ENCODE data around the gene TYR. TPM values are rescaled to one million over a fixed set of nuclear protein-coding genes. Genes with fewer than 3 reads are reported as not detected.

The TYR gene
- total and polyA plus RNA-seq, 4 donors: not detected

DNA sequence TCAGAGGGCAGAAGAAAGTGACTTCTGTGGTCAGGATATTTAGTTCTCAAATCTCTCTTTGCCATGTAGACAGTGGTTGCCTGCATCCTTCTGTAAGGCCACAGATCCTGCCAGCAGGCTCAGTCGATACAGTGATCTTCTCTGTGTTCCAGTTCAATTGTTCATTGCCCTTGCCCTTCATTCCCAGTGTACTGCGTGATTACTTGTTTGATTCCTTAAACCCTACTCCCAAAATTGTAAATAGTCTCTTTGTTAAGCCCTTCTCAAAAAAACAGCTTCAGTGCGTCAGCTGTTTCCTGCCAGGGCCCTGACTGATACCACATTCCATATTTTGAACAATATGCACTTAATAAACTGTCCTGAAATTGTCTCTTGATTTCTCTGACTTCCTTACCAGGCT lies 9.3 kb upstream of the TYR start:
- H3K4me1 ChIP-seq (ENCODE audit: control insufficient read depth in 4 of 4, insufficient read depth in 4 of 4, low read length in 3 of 4): no peaks in the 10 kb centered on the region
- H3K9ac ChIP-seq (ENCODE audit: low read depth in 1 of 2, low read length in 2 of 2): no peak overlapping the region
- WGBS: 58% methylated on average over 3 of the region's 3 CpGs
- H3K9me3 ChIP-seq (ENCODE audit: control insufficient read depth in 4 of 4, low read length in 3 of 4): peaks cover 0 to 1% (median 0%) of the 10 kb centered on the region in 4 donors
- no peak overlapping the region for H3K4me3 ChIP-seq (ENCODE audit: low read depth in 1 of 3, low read length in 3 of 3)
- H3K27me3 ChIP-seq (ENCODE audit: control insufficient read depth in 4 of 4, insufficient read depth in 4 of 4, low read length in 3 of 4): no peaks in the 10 kb centered on the region
- H3K27ac ChIP-seq (ENCODE audit: low read depth in 1 of 2, low read length in 2 of 2): no peak overlapping the region
- DNase-seq (ENCODE audit: low spot score): no peak
- TF ChIP-seq NR2F2 (IDR thresholded peaks at IDR 0.05) (no peak), YY1 (IDR thresholded peaks at IDR 0.05) (no peak), EGR1 (IDR thresholded peaks at IDR 0.05; ENCODE audit: low read depth in 2 of 2) (no peak), ZBTB33 (IDR thresholded peaks at IDR 0.05) (no peak), HNF4A (conservative IDR thresholded peaks at IDR 0.05) (no peak), RAD21 (IDR thresholded peaks at IDR 0.05) (no peak), MAX (IDR thresholded peaks at IDR 0.05) (no peak), TAF1 (conservative IDR thresholded peaks at IDR 0.05) (no peak), SP1 (IDR thresholded peaks at IDR 0.05) (no peak), HNF4G (IDR thresholded peaks at IDR 0.05) (no peak), FOXA2 (IDR thresholded peaks at IDR 0.05) (no peak), FOXA1 (IDR thresholded peaks at IDR 0.05) (no peak), GABPA (IDR thresholded peaks at IDR 0.05 in 1 of 2, conservative IDR thresholded peaks at IDR 0.05 in 1 of 2) (no peak), REST (IDR thresholded peaks at IDR 0.05) (no peak), ATF3 (IDR thresholded peaks at IDR 0.05) (no peak)
- TF ChIP-seq, protein P1, sequence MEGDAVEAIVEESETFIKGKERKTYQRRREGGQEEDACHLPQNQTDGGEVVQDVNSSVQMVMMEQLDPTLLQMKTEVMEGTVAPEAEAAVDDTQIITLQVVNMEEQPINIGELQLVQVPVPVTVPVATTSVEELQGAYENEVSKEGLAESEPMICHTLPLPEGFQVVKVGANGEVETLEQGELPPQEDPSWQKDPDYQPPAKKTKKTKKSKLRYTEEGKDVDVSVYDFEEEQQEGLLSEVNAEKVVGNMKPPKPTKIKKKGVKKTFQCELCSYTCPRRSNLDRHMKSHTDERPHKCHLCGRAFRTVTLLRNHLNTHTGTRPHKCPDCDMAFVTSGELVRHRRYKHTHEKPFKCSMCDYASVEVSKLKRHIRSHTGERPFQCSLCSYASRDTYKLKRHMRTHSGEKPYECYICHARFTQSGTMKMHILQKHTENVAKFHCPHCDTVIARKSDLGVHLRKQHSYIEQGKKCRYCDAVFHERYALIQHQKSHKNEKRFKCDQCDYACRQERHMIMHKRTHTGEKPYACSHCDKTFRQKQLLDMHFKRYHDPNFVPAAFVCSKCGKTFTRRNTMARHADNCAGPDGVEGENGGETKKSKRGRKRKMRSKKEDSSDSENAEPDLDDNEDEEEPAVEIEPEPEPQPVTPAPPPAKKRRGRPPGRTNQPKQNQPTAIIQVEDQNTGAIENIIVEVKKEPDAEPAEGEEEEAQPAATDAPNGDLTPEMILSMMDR (IDR thresholded peaks at IDR 0.05; ENCODE audit: low read depth, low read length, missing input control): no peak
- no peaks in the 10 kb centered on the region for H3K36me3 ChIP-seq (ENCODE audit: control insufficient read depth in 4 of 4, insufficient read depth in 3 of 4, low read depth in 1 of 4, low read length in 3 of 4)

DNA sequence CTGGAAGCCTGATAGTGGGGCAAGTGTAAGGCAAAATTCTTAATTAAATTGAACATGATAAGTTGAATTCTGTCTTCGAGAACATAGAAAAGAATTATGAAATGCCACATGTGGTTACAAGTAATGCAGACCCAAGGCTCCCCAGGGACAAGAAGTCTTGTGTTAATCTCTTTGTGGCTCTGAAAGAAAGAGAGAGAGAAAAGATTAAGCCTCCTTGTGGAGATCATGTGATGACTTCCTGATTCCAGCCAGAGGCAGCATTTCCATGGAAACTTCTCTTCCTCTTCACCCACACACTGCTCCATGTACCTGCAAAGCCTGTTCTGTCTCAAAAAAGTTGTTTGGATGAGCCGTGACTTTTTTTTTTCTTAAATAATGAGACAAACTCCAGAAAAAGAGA lies 1.9 kb upstream of the TYR start:
- Histone ChIP-seq H3K27ac (ENCODE audit: low read depth in 1 of 2, low read length in 2 of 2) (no peak overlapping the region), H3K9ac (ENCODE audit: low read depth in 1 of 2, low read length in 2 of 2) (no peak overlapping the region), H3K36me3 (ENCODE audit: control insufficient read depth in 4 of 4, insufficient read depth in 3 of 4, low read depth in 1 of 4, low read length in 3 of 4) (no peaks in the 10 kb centered on the region), H3K9me3 (ENCODE audit: control insufficient read depth in 4 of 4, low read length in 3 of 4) (no peaks in the 10 kb centered on the region), H3K27me3 (ENCODE audit: control insufficient read depth in 4 of 4, insufficient read depth in 4 of 4, low read length in 3 of 4) (no peaks in the 10 kb centered on the region), H3K4me1 (ENCODE audit: control insufficient read depth in 4 of 4, insufficient read depth in 4 of 4, low read length in 3 of 4) (no peaks in the 10 kb centered on the region), H3K4me3 (ENCODE audit: low read depth in 1 of 3, low read length in 3 of 3) (no peak overlapping the region)
- no peak for DNase-seq (ENCODE audit: low spot score)
- WGBS: 67% methylated on average over 2 of the region's 2 CpGs
- no peak for TF ChIP-seq HNF4A (conservative IDR thresholded peaks at IDR 0.05)
- no peak for TF ChIP-seq EGR1 (IDR thresholded peaks at IDR 0.05; ENCODE audit: low read depth in 2 of 2)
